Hematopoietic multipotent progenitor cell (in vitro differentiated cells): ENCODE data around the gene NDP. TPM values are rescaled to one million over a fixed set of nuclear protein-coding genes. Genes with fewer than 3 reads are reported as not detected.

Experiments used
- total RNA-seq: library from RNA; depleted of rRNA; stranded (reverse); fragments of >200 nt; gene quantifications from one replicate; pipeline ENCODE4 v1.2.3, GENCODE V29; 2012

Gene NDP
- total RNA-seq, 1 donor: not detected

Other genes starting within 250 kb of the NDP start
- gene MAOB, start 90.9 kb downstream of the NDP start, total RNA-seq: under 0.01 TPM